GM12872 (cell line): ENCODE measurements around the gene DKK1.

Experiments used
- TF ChIP-seq, protein P1 (sequence below): IDR thresholded peaks from 3 replicates; pipeline ENCODE4 v1.5.1; 2011; ENCODE audit warnings: low read depth, mild to moderate bottlenecking, low read length, moderate library complexity; ENCODE audit not compliant: insufficient read depth

Gene DKK1

DNA sequence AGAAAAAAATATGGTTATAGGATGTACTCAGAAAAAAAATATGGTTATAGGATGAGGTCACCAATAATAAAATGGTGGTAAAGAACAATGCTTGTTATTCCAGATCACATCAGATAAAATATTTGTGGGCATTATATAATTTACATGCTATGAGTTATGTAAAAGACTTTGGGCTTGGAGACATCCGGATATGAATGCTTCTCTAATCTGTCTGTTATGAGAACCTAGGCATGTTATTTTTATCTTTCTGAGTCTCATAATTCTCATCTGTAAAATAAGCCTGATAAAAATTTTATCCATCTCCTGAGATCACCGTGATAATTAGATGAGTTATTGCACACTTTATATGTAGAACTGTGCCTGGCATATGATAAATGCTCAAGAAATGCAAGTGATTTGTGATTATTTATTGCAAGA lies 37.8 kb downstream of the DKK1 start:
- TF ChIP-seq, protein P1, sequence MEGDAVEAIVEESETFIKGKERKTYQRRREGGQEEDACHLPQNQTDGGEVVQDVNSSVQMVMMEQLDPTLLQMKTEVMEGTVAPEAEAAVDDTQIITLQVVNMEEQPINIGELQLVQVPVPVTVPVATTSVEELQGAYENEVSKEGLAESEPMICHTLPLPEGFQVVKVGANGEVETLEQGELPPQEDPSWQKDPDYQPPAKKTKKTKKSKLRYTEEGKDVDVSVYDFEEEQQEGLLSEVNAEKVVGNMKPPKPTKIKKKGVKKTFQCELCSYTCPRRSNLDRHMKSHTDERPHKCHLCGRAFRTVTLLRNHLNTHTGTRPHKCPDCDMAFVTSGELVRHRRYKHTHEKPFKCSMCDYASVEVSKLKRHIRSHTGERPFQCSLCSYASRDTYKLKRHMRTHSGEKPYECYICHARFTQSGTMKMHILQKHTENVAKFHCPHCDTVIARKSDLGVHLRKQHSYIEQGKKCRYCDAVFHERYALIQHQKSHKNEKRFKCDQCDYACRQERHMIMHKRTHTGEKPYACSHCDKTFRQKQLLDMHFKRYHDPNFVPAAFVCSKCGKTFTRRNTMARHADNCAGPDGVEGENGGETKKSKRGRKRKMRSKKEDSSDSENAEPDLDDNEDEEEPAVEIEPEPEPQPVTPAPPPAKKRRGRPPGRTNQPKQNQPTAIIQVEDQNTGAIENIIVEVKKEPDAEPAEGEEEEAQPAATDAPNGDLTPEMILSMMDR: no peak

DNA sequence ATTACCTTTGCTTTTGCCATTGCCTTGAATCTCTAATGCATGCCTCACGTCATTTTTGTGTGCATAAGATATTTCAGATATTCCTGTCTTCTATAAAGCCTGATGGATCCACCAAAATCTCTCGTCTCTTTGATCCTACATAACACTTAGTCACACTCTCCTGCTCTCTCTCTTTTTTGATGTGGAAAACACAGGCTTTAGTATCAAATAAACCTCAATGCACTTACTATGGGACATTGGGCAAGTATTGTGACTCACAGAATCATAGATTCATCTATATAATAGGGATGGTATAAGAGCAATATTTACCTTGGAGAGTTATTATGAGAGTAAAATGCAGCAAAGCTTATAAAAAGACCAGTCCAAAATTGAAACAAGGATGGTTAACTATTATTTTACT lies 39.1 kb downstream of the DKK1 start:
- TF ChIP-seq, protein P1: no peak

DNA sequence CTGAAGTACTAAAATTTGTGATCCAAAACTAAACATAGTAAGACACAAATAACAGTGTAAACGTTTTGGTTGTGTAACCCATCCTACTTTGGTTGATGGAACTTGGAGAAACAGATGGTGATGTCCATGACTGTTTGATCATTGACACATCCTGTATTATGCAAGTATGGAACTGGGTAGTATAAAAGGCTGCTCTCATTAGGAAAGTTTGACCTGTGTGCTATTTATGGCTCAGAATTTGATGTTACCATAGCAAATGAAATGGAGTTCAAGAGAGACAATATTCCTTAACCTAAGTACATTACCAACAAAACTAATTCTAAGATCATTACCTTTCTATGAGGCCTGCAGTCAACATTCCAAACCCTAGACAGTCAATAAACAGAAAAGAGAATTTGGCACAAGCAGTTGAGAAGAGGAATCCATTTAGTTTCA lies 39.9 kb downstream of the DKK1 start:
- TF ChIP-seq, protein P1: no peak

DNA sequence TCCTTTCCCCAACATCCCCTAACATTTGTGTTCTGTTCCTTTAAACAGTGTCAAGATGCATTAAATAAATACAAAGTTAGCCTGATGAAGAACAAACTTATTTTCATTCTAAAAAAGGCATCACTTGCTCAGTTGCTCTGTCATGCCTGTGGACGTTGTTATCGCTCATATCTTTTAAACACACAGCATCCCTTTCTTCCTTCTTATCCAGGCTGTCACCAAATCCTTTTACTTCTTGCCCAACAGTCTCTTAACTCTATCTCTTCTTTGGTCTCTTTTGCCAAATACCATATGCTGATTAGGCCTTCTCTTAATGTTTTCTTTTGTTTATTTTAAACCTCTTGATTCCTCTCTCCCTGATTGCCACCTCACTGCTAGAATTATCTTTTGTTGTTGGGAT lies 43.9 kb downstream of the DKK1 start:
- TF ChIP-seq, protein P1: no peak

DNA sequence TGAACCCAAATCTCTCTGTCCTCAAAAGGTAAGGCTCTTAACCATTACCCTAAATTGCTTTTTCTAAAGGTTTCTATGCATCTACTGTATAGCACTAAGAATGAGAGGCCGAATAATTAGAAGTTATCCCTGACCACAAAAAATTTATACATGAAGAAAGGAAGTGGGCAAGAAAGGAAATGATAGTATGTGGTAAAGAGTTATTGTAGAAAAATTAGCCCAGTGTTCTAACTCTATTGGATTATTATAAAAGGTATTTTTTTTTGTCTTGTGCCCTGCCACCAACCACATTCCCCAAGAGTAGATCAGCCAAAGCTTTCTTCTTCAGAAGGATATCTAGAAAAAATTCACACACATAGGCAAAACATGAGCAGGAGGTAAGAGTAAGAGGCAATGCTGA lies 45.4 kb downstream of the DKK1 start:
- TF ChIP-seq, protein P1: no peak
